Suprapubic skin (tissue), 4 donors: ENCODE measurements around the gene PAX5. TPM values are rescaled to one million over a fixed set of nuclear protein-coding genes. Genes with fewer than 3 reads are reported as not detected.
A peak's percentile ranks its signal among the peaks of the same experiment; 100 is the strongest.

ENCODE experiments used
- DNase-seq, 2 donors: peaks; one replicate each; pipeline ENCODE4 v3.0.0-alpha.2; 2019; ENCODE audit warnings: low spot score in 2 of 2
- H3K27ac ChIP-seq: fragments of 200-600 bp; sonication (generic); one replicate; pipeline ENCODE4 v1.5.1; 2019
- H3K27me3 ChIP-seq: fragments of 200-600 bp; sonication (generic); one replicate; pipeline ENCODE4 v1.5.1; 2019
- H3K36me3 ChIP-seq: fragments of 200-600 bp; sonication (generic); one replicate; pipeline ENCODE4 v1.5.1; 2019
- H3K4me1 ChIP-seq: fragments of 200-600 bp; sonication (generic); one replicate; pipeline ENCODE4 v1.5.1; 2019
- H3K4me3 ChIP-seq: fragments of 200-600 bp; sonication (generic); one replicate; pipeline ENCODE4 v1.5.1; 2019; ENCODE audit warnings: mild to moderate bottlenecking
- H3K9me3 ChIP-seq: fragments of 200-600 bp; sonication (generic); one replicate; pipeline ENCODE4 v1.5.1; 2019
- CTCF ChIP-seq, 2 donors: fragments of 200-600 bp in 1 of 2; fragments of 450-650 bp in 1 of 2; sonication (generic) in 1 of 2; IDR thresholded peaks; one replicate each; pipeline ENCODE4 v1.5.1; 2016 to 2019; ENCODE audit warnings: antibody characterized with exemption in 2 of 2, mild to moderate bottlenecking in 1 of 2, moderate library complexity in 1 of 2
- EP300 ChIP-seq: sonication (generic); formaldehyde crosslinking; IDR thresholded peaks from one replicate; pipeline ENCODE4 v1.6.1; 2017; ENCODE audit warnings: antibody characterized with exemption
- POLR2A ChIP-seq, 2 donors: fragments of 450-650 bp; IDR thresholded peaks; one replicate each; pipeline ENCODE4 v1.6.1; 2017; ENCODE audit warnings: antibody characterized with exemption in 2 of 2, mild to moderate bottlenecking in 2 of 2, moderate library complexity in 2 of 2
- POLR2AphosphoS5 ChIP-seq, 3 donors: sonication (generic); formaldehyde crosslinking; IDR thresholded peaks; one replicate each; pipeline ENCODE4 v1.6.1; 2017; ENCODE audit warnings: antibody characterized with exemption in 3 of 3
- WGBS: methylation state at CpG from one replicate; pipeline ENCODE4 v1.1.5; 2018; 5-methylcytosine and 5-hydroxymethylcytosine counted together
- total RNA-seq, 4 donors: library from RNA; depleted of rRNA; stranded (reverse); fragments of >200 nt; gene quantifications; one replicate each; pipeline ENCODE4 v1.1.0, GENCODE V29; 2016

PAX5 gene
- total RNA-seq, 4 donors from 2014 or later, result 0.04 TPM; not detected in 3

GRCh38 chr9:36963346-36963745 lies 70.7 kb downstream of the PAX5 start:
- Histone ChIP-seq H3K4me3 (no peak overlapping the region), H3K27ac (no peak overlapping the region), H3K4me1 (peaks cover 6% of the 10 kb centered on the region), H3K27me3 (peaks cover 10% of the 10 kb centered on the region), H3K36me3 (no peaks in the 10 kb centered on the region), H3K9me3 (no peaks in the 10 kb centered on the region)
- TF ChIP-seq CTCF (IDR thresholded peaks at IDR 0.05) (no peak), POLR2A (IDR thresholded peaks at IDR 0.05) (no peak), POLR2AphosphoS5 (IDR thresholded peaks at IDR 0.05) (no peak), EP300 (no peak)
- DNase-seq, result peak in 1 of 2 donors; percentile 34
- 77% methylated on average over 5 of the region's 7 CpGs for WGBS

DNA sequence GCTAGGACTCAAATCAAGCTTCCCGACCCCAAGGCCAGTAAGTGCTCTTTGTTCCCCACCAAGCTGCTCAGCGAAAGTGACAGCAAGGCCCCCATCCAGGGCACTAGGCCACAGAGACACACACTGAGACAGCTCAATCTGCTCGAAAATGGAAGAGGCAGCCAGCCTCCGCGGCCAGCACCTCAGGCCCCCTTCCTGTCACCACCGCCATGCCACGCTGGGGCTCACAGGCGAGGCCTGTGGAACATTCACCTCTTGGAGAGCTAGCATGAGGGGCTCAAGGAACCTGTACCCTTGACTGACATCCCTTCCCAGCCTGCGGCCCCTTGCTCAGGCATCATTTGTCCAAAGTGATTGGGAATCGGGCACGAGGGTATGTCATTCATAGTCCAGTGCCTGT lies 71.4 kb downstream of the PAX5 start:
- Histone ChIP-seq H3K9me3 (no peaks in the 10 kb centered on the region), H3K36me3 (no peaks in the 10 kb centered on the region), H3K4me3 (no peak overlapping the region), H3K4me1 (peaks cover 6% of the 10 kb centered on the region), H3K27me3 (peaks cover 16% of the 10 kb centered on the region), H3K27ac (no peak overlapping the region)
- TF ChIP-seq POLR2A (IDR thresholded peaks at IDR 0.05) (no peak), POLR2AphosphoS5 (IDR thresholded peaks at IDR 0.05) (no peak), CTCF (IDR thresholded peaks at IDR 0.05) (no peak), EP300 (no peak)
- 98% methylated on average over 9 of the region's 11 CpGs for WGBS
- DNase-seq, result peak in 1 of 2 donors; percentile 66

- Histone ChIP-seq H3K4me3 (peak overlapping the region; percentile 30), H3K27ac (no peak overlapping the region), H3K9me3 (no peaks in the 10 kb centered on the region), H3K27me3 (peaks cover 23% of the 10 kb centered on the region), H3K36me3 (no peaks in the 10 kb centered on the region), H3K4me1 (peaks cover 6% of the 10 kb centered on the region)
- peak in 1 of 2 donors; percentile 67 for DNase-seq
- no peak for TF ChIP-seq EP300
- TF ChIP-seq CTCF (IDR thresholded peaks at IDR 0.05), result no peak
- no peak for TF ChIP-seq POLR2A (IDR thresholded peaks at IDR 0.05)
- no peak for TF ChIP-seq POLR2AphosphoS5 (IDR thresholded peaks at IDR 0.05)
- 24% methylated on average over 26 of the region's 26 CpGs for WGBS
These were observed 72.3 kb downstream of the PAX5 start for GRCh38 chr9:36961561-36962325.

GRCh38 chr9:36961051-36961450 lies 73.0 kb downstream of the PAX5 start:
- H3K4me1 ChIP-seq, result peaks cover 6% of the 10 kb centered on the region
- no peaks in the 10 kb centered on the region for H3K9me3 ChIP-seq
- H3K27ac ChIP-seq, result no peak overlapping the region
- H3K36me3 ChIP-seq, result no peaks in the 10 kb centered on the region
- H3K27me3 ChIP-seq, result peaks cover 20% of the 10 kb centered on the region
- TF ChIP-seq POLR2A (IDR thresholded peaks at IDR 0.05) (no peak), EP300 (no peak), CTCF (IDR thresholded peaks at IDR 0.05) (no peak)
- 62% methylated on average over 4 of the region's 4 CpGs for WGBS
- DNase-seq, result peak in 1 of 2 donors; percentile 58
- H3K4me3 ChIP-seq, result no peak overlapping the region

DNA sequence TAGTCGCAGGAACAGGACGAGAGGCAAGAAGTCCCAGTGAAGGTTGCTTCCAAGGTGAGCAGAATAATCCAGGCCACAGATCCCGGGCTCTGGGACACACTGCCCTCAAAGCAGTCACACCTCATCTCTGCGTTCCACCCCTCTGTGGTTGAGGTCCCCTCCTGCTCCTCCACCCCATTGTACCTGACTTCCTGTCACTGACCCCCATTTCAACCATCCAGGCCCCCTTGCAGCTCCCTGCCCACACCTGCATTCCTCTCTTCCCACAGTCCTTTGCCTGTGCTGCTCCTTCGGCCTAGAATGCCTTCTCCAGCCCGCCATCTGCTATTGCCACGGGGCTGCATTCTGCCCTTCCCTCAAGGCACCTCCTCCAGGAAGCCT lies 73.5 kb downstream of the PAX5 start:
- TF ChIP-seq POLR2AphosphoS5 (IDR thresholded peaks at IDR 0.05) (no peak), POLR2A (IDR thresholded peaks at IDR 0.05) (no peak), EP300 (no peak), CTCF (IDR thresholded peaks at IDR 0.05) (no peak)
- DNase-seq, result peak in 1 of 2 donors; percentile 16
- peaks cover 20% of the 10 kb centered on the region for H3K27me3 ChIP-seq

More for the DNA sequence above, 73.5 kb downstream of the PAX5 start:
- WGBS, result 89% methylated on average over 7 of the region's 7 CpGs
- Histone ChIP-seq H3K9me3 (no peaks in the 10 kb centered on the region), H3K4me3 (no peak overlapping the region), H3K4me1 (peaks cover 6% of the 10 kb centered on the region), H3K36me3 (no peaks in the 10 kb centered on the region), H3K27ac (no peak overlapping the region)
